Measurements from ENCODE around the gene EP400.

GRCh38 chr12:132123970-132124765, 174.4 kb downstream of the EP400 start:
- no peak for TF ChIP-seq PAX5 (IDR thresholded peaks at IDR 0.05; ENCODE audit: insufficient read depth, low read length, severe bottlenecking)
- no peak for TF ChIP-seq POLR2A (IDR thresholded peaks at IDR 0.05; ENCODE audit: low read depth, low read length)
- TF ChIP-seq TAF1 (IDR thresholded peaks at IDR 0.05; ENCODE audit: low read depth, low read length) = no peak

Data from GM12891 (cell line).